K562 (cell line): ENCODE data around the gene PDE6G. TPM values are rescaled to one million over a fixed set of nuclear protein-coding genes. Genes with fewer than 3 reads are reported as not detected.

Source experiments
- ARNT ChIP-seq, 2 experiments: fragments of 450-650 bp; IDR thresholded peaks; 2 replicates each; pipeline ENCODE4 v1.6.1; 2016; ENCODE audit warnings: mild to moderate bottlenecking in 1 of 2
- HDAC2 ChIP-seq: fragments of 450-650 bp; IDR thresholded peaks from 2 replicates; pipeline ENCODE4 v1.6.1; 2016; ENCODE audit warnings: mild to moderate bottlenecking
- MECOM ChIP-seq: fragments of 250-450 bp; sonication (Bioruptor Pico); IDR thresholded peaks from 2 replicates; pipeline ENCODE4 v1.8.0; 2022; ENCODE audit warnings: inconsistent platforms
- MEF2D ChIP-seq: conservative IDR thresholded peaks from 2 replicates; pipeline ENCODE4 v1.6.1; 2016; ENCODE audit warnings: low read depth, missing genetic modification characterization, missing compliant biosample characterization
- MEIS2 ChIP-seq: fragments of 450-650 bp; IDR thresholded peaks from 2 replicates; pipeline ENCODE4 v1.6.1; 2014; ENCODE audit warnings: mild to moderate bottlenecking; ENCODE audit not compliant: partially characterized antibody
- MLLT1 ChIP-seq, 2 experiments: fragments of 450-650 bp; IDR thresholded peaks; 2 replicates each; pipeline ENCODE4 v1.6.1; 2016
- MTA1 ChIP-seq: fragments of 450-650 bp; IDR thresholded peaks from 2 replicates; pipeline ENCODE4 v1.6.1; 2017; ENCODE audit warnings: borderline replicate concordance
- NEUROD1 ChIP-seq: fragments of 150-350 bp; IDR thresholded peaks from 2 replicates; pipeline ENCODE4 v1.6.1; 2014; ENCODE audit warnings: borderline replicate concordance, low read length, low read depth; ENCODE audit not compliant: partially characterized antibody
- NFATC3 ChIP-seq: fragments of 450-650 bp; IDR thresholded peaks from 2 replicates; pipeline ENCODE4 v1.6.1; 2017; ENCODE audit warnings: mild to moderate bottlenecking
- NFRKB ChIP-seq: fragments of 450-650 bp; IDR thresholded peaks from 2 replicates; pipeline ENCODE4 v1.6.1; 2016; ENCODE audit warnings: low read depth
- RAD21 ChIP-seq, 2 experiments: fragments of 250-450 bp in 1 of 2; fragments of 450-650 bp in 1 of 2; sonication (Bioruptor Pico) in 1 of 2; formaldehyde crosslinking in 1 of 2; IDR thresholded peaks in 1 of 2; conservative IDR thresholded peaks in 1 of 2; 2 replicates each; pipeline versions ENCODE4 v1.4.0 to v1.8.0; 2020 to 2022; ENCODE audit warnings: mild to moderate bottlenecking in 2 of 2, moderate library complexity in 1 of 2
- RB1 ChIP-seq: fragments of 450-650 bp; IDR thresholded peaks from 2 replicates; pipeline ENCODE4 v1.6.1; 2017; ENCODE audit warnings: low read depth, mild to moderate bottlenecking
- SMARCA5 ChIP-seq: fragments of 450-650 bp; IDR thresholded peaks from 2 replicates; pipeline ENCODE4 v1.6.1; 2016
- SP1 ChIP-seq: sonication (generic); formaldehyde crosslinking; IDR thresholded peaks from 2 replicates; pipeline ENCODE4 v1.8.1; 2022; ENCODE audit warnings: mild to moderate bottlenecking, missing genetic modification reagents
- TAF15 ChIP-seq: fragments of 200-400 bp; formaldehyde crosslinking; IDR thresholded peaks from 2 replicates; pipeline ENCODE4 v1.6.1; 2017; ENCODE audit warnings: mild to moderate bottlenecking, low read depth, low read length, moderate library complexity
- ZBTB7A ChIP-seq: IDR thresholded peaks from 2 replicates; pipeline ENCODE4 v1.6.1; 2011; ENCODE audit warnings: low read depth, mild to moderate bottlenecking, low read length, moderate library complexity, borderline replicate concordance; ENCODE audit not compliant: control insufficient read depth
- ZC3H8 ChIP-seq: fragments of 450-650 bp; IDR thresholded peaks from 2 replicates; pipeline ENCODE4 v1.6.1; 2017
- ZKSCAN8 ChIP-seq: fragments of 200-800 bp; sonication (Bioruptor generic); IDR thresholded peaks from 2 replicates; pipeline ENCODE4 v1.6.1; 2016; ENCODE audit warnings: missing genetic modification characterization, missing compliant biosample characterization
- polyA plus RNA-seq, 8 experiments: library from polyadenylated mRNA; depleted of rRNA in 4 of 8; stranded (reverse) in 5 of 8; unstranded in 3 of 8; fragments of >200 nt; fragmentation: Nextera tagmentation in 2 of 8; fragmentation: Illumina TruSeq in 1 of 8; extraction: Ambion mirVana in 2 of 8; extraction: Trizol in 1 of 8; gene quantifications; 2 replicates each; pipeline versions ENCODE4 v1.2.1 to v1.2.3, GENCODE V29; 2011 to 2014; ENCODE audit warnings: inconsistent platforms in 1 of 8, missing spikeins in 1 of 8
- total RNA-seq, 7 experiments: library from RNA; depleted of rRNA in 6 of 7; stranded (reverse); fragments of >200 nt in 6 of 7; fragmentation: Illumina TruSeq in 2 of 7; extraction: Trizol in 2 of 7; gene quantifications; 2 replicates each; pipeline versions ENCODE4 v1.2.1 to v1.2.3, GENCODE V29; 2011 to 2021; ENCODE audit warnings: low replicate concordance in 1 of 7
- TF ChIP-seq, protein P1 (sequence below): sonication (generic); formaldehyde crosslinking; IDR thresholded peaks from 2 replicates; pipeline ENCODE4 v1.8.1; 2023; ENCODE audit warnings: missing genetic modification reagents, mild to moderate bottlenecking, borderline replicate concordance
- TF ChIP-seq, protein P2 (sequence below): fragments of 250-450 bp; sonication (Bioruptor Pico); IDR thresholded peaks from 2 replicates; pipeline ENCODE4 v1.9.0; 2021; ENCODE audit warnings: mild to moderate bottlenecking
- TF ChIP-seq, protein P3 (sequence below): fragments of 450-650 bp; IDR thresholded peaks from 2 replicates; pipeline ENCODE4 v1.6.1; 2017; ENCODE audit warnings: mild to moderate bottlenecking, moderate library complexity

PDE6G gene
- total and polyA plus RNA-seq, 9 of the 15 experiments (the other 6 are each of a cell fraction or from before 2014, with no cell fraction given) = 0.14 to 0.59 TPM; not detected in 7

GRCh38 chr17:81683584-81684441 is 27.5 kb upstream of the PDE6G start, which contains the start of the genes ARL16 and HGS (continued):
- TF ChIP-seq MLLT1 (IDR thresholded peaks at IDR 0.05) (peak in 1 of 2 experiments; percentile 93; a peak in 2 of 4 replicates), ZC3H8 (no peak), NEUROD1 (peak; percentile 98), SMARCA5 (no peak), ARNT (IDR thresholded peaks at IDR 0.05) (no peak), ZBTB7A (peak; percentile 69), NFRKB (no peak), RAD21 (CRISPR knock-in tag; conservative IDR thresholded peaks at IDR 0.05 in 1 of 2, IDR thresholded peaks at IDR 0.05 in 1 of 2) (no peak), MTA1 (0 out of 2 replicates have a peak, but pooled peaks have one; percentile 43), RB1 (peak; percentile 74), HDAC2 (0 out of 2 replicates have a peak, but pooled peaks have one; percentile 54), MEF2D (tag) (no peak), ZKSCAN8 (CRISPR knock-in tag) (no peak), NFATC3 (no peak), SP1 (CRISPR knock-in tag) (peak; percentile 91), MEIS2 (peak; percentile 83), TAF15 (no peak), MECOM (CRISPR knock-in tag) (no peak)
- TF ChIP-seq, protein P1, sequence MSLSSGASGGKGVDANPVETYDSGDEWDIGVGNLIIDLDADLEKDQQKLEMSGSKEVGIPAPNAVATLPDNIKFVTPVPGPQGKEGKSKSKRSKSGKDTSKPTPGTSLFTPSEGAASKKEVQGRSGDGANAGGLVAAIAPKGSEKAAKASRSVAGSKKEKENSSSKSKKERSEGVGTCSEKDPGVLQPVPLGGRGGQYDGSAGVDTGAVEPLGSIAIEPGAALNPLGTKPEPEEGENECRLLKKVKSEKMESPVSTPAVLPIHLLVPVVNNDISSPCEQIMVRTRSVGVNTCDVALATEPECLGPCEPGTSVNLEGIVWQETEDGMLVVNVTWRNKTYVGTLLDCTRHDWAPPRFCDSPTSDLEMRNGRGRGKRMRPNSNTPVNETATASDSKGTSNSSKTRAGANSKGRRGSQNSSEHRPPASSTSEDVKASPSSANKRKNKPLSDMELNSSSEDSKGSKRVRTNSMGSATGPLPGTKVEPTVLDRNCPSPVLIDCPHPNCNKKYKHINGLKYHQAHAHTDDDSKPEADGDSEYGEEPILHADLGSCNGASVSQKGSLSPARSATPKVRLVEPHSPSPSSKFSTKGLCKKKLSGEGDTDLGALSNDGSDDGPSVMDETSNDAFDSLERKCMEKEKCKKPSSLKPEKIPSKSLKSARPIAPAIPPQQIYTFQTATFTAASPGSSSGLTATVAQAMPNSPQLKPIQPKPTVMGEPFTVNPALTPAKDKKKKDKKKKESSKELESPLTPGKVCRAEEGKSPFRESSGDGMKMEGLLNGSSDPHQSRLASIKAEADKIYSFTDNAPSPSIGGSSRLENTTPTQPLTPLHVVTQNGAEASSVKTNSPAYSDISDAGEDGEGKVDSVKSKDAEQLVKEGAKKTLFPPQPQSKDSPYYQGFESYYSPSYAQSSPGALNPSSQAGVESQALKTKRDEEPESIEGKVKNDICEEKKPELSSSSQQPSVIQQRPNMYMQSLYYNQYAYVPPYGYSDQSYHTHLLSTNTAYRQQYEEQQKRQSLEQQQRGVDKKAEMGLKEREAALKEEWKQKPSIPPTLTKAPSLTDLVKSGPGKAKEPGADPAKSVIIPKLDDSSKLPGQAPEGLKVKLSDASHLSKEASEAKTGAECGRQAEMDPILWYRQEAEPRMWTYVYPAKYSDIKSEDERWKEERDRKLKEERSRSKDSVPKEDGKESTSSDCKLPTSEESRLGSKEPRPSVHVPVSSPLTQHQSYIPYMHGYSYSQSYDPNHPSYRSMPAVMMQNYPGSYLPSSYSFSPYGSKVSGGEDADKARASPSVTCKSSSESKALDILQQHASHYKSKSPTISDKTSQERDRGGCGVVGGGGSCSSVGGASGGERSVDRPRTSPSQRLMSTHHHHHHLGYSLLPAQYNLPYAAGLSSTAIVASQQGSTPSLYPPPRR (CRISPR knock-in tag) = no peak
- TF ChIP-seq, protein P2, sequence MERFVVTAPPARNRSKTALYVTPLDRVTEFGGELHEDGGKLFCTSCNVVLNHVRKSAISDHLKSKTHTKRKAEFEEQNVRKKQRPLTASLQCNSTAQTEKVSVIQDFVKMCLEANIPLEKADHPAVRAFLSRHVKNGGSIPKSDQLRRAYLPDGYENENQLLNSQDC (CRISPR knock-in tag) = no peak
- TF ChIP-seq, protein P3, sequence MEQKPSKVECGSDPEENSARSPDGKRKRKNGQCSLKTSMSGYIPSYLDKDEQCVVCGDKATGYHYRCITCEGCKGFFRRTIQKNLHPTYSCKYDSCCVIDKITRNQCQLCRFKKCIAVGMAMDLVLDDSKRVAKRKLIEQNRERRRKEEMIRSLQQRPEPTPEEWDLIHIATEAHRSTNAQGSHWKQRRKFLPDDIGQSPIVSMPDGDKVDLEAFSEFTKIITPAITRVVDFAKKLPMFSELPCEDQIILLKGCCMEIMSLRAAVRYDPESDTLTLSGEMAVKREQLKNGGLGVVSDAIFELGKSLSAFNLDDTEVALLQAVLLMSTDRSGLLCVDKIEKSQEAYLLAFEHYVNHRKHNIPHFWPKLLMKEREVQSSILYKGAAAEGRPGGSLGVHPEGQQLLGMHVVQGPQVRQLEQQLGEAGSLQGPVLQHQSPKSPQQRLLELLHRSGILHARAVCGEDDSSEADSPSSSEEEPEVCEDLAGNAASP = no peak
